LoVo (cell line): Measurements from ENCODE around the gene CDC123.
"Not testable (repeated sequence)": the region's sequence is repeated elsewhere in the genome, so short reads cannot be mapped to it uniquely, and the experiment has no call there.

ENCODE experiments used
- DNase-seq: peaks from one replicate; pipeline ENCODE4 v3.0.0-alpha.2; 2016; ENCODE audit warnings: low spot score

The CDC123 gene

GRCh38 chr10:12235796-12236195, 39.8 kb downstream of the CDC123 start:
- DNase-seq = no peak

DNA sequence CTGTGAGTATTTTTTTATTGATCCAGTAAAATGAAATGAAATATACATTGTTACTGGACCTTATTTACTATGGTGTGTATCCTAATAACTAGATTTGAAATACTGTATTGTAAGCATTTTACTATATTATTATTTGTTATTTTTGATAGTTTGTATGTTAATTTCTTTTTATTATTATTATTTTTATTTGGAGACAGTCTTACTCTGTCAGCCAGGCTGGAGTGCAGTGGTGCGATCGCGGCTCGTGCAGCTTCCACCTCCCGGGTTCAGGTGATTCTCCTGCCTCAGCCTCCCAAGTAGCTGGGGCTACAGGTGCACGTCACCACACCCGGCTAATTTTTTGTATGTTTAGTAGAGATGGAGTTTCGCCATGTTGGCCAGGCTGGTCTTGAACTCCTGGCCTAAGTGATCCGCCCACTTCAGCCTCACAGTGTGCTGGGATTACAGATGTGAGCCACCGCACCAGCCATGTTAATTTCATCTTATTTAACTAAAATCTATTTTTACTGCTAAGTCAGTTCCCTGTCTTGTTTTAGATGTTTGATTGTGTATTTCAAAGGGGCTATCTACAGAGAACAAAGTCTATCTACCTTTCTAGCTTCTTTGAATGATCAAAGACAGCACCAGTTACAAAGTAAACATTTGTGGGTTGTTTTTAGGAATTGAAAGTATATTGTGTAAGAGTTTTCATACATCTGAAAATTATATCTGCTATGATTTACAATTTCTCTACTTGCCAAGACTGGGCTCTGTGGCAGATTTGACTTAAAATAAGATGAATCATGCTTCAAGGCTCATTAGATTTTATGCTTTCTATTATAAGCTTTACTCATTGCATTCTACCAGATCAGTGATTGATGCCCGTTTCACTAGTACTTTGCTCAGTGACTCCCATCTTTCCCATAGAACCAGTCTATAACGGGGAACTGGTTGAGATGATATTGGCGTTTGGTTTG, 41.6 kb downstream of the CDC123 start:
- no peak for DNase-seq

DNA sequence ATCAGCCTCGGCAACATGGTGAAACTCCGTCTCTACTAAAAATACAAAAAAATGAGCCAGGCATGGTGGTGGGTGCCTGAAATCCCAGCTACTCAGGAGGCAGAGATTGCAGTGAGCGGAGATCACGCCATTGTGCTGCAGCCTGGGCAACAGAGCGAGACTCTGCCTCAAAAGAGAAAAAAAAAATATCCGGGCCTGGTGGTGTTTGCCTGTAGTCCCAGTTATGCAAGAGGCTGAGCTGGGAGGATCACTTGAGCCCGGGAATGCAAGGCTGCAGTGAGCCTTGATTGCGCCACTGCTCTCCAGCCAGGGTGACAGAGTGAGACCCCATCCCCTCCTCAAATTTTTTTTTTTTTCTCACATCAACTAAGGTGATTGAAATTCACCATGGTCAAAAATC, 42.8 kb downstream of the CDC123 start:
- DNase-seq = no peak

- no peak for DNase-seq
Observed at GRCh38 chr10:12241810-12242529, 46.0 kb downstream of the CDC123 start.

- DNase-seq = no peak
Observed at GRCh38 chr10:12243864-12244620, 48.1 kb downstream of the CDC123 start.

DNA sequence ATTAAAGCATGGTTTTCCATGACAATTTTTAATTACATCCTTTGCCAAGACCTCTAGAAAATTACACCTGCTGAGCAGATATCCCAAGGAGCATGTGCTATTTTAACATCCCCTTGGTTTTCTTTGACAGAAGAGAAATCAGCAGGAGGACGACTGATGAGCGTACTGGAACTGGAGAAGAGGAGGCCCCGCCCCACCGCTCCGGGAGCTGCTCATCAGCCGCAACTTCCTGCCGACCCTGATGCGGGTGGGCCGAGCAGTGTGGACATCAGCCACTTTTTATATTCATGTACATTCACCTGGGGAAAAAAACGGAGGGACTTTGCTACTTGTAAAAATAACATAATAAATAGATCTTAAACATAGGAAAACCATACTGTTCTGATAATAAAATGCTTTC, 54.2 kb downstream of the CDC123 start:
- DNase-seq = no peak

GRCh38 chr10:12250702-12251101, 54.7 kb downstream of the CDC123 start:
- DNase-seq = not testable (repeated sequence)

DNA sequence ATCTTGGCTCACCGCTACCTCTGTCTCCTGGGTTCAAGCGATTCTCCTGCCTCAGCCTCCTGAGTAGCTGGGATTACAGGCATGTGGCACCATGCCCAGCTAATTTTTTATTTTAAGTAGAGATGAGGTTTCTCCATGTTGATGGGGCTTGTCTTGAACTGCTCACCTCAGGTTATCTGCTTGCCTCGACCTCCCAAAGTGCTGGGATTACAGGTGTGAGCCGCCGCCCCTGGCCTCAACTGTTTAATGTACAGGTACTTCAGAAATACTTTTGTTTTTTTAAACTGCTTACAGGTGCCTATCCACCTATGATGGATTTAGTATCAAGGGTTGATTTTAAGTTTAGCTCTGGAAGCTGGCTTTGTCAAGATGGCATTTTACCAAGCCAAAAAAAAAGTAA, 55.6 kb downstream of the CDC123 start:
- no peak for DNase-seq

- DNase-seq = no peak
Observed at GRCh38 chr10:12252882-12253546, 57.0 kb downstream of the CDC123 start.

GRCh38 chr10:12255048-12255447, 59.1 kb downstream of the CDC123 start:
- DNase-seq = no peak

GRCh38 chr10:12259988-12260387, 64.0 kb downstream of the CDC123 start:
- DNase-seq = no peak

DNA sequence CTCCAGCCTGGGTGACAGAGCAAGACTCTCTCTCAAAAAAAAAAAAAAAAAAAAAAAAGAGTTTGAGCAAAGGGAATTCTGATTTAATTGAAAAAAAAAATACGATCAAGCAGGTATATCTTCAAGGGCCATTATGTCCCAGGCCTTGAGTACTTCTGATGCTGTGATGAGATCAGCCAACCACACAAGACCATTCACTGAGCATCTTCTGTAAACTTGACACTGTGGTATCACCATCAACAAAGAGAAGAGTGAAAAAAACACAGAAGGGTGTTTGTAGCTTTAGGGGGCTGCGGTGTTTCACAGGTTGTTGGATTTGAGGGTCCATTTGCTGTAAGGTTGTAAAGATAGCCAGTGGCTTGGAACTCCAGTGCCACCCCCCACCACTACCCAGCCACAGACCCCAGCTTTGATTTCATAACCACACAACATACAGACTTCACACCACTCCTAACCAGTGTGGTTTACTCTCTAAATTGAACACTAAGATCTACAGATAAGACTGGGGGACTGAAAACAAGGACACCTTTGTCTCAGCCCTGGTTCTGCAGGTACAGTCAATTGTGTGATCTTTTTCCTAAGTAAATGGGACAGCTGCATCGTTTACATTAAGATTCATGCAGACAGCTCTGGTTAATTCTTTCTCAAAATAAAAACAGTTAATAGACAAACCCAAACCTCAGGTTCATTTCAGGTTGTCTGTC, 66.4 kb downstream of the CDC123 start:
- DNase-seq = no peak

DNA sequence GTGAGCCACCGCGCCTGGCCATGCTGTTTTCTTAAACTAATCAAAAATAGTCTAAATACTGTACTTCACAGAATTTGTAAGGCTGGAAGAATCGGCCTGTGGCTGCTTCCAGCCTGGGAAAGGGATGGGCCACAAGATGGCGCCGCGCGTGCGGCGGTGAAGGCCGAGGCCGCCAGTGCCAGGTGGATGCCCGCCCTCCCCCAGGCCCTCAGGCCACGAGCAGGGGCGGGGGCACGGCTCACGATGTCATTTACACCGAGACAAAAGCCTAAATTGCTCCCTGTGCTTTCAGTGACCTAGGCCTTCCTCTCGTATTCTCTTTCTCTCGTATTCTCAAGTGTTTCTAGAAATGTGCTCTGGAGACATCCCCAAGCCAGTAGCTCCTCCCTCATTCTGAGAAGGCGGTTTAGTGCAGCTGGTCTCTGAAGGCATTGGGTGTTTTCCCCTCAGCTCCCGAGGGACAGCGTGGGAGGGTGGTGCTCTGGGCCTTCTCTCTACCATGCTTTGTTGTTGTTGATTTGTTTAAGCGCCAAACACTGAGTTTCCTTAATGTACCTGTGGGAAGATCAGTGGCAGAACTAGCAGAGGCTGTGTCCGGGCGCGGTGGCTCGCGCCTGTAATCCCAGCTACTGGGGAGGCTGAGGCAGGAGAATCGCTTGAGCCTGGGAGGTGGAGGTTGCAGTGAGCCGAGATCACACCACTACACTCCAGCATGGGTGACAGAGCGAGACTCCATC, 68.4 kb downstream of the CDC123 start:
- DNase-seq = peak; percentile 59

- no peak for DNase-seq
Observed at GRCh38 chr10:12269056-12269455, 73.1 kb downstream of the CDC123 start.

DNA sequence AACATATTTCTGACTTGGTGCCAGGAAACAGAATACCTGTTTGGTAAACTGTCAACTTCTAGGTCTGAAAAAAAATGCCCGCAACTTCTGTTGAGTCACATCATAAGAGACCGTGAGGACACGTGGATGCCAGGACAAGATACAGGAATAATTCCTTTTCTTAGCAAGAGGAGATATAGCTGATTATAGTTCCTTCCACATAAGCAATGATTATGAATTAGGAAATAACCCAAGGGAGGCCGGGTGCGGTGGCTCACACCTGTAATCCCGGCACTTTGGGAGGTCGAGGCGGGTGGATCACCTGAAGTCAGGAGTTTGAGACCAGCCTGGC, 75.2 kb downstream of the CDC123 start:
- no peak for DNase-seq

GRCh38 chr10:12277862-12278261, 81.9 kb downstream of the CDC123 start:
- not testable (repeated sequence) for DNase-seq

DNA sequence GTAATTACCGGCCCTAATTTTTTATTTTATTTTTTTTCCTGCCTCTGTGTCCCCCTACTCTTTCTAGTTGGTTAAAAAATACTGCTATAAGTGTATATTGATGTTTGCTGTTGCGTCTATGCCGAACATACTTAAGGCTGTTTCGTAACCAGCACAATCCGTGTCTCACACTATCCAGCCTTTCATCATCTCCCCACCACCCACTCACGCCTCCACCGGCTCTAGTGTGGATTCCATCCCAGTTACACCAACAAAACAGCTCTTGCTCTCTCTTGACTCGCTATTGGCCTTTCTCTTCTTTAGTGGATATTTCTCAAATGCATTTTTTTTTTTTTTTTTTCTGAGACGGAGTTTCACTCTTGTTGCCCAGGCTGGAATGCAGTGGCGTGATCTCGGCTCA, 83.3 kb downstream of the CDC123 start:
- DNase-seq = no peak

GRCh38 chr10:12287772-12288171, 91.8 kb downstream of the CDC123 start:
- DNase-seq = no peak

- DNase-seq = not testable (repeated sequence)
Observed at GRCh38 chr10:12297784-12298183, 101.8 kb downstream of the CDC123 start.

GRCh38 chr10:12299222-12299965, 103.4 kb downstream of the CDC123 start:
- DNase-seq = no peak
